Activated T-helper 9 cell treated with anti-CD3 and anti-CD28 coated beads, Interleukin-2, amount 50 U/mL, for 16 hours (primary cell): Measurements from ENCODE around the gene TNNT2.

Experiments used
- DNase-seq: peaks from one replicate; pipeline ENCODE4 v3.0.0-alpha.2; 2020; ENCODE audit warnings: low read depth

TNNT2 gene

GRCh38 chr1:201312298-201312697 is 65.2 kb downstream of the TNNT2 start:
- no peak for DNase-seq

GRCh38 chr1:201311356-201312011 is 66.0 kb downstream of the TNNT2 start:
- no peak for DNase-seq

- DNase-seq: no peak
These were observed 66.5 kb downstream of the TNNT2 start for GRCh38 chr1:201310986-201311355.

GRCh38 chr1:201310251-201310985 is 67.1 kb downstream of the TNNT2 start:
- DNase-seq: no peak

DNA sequence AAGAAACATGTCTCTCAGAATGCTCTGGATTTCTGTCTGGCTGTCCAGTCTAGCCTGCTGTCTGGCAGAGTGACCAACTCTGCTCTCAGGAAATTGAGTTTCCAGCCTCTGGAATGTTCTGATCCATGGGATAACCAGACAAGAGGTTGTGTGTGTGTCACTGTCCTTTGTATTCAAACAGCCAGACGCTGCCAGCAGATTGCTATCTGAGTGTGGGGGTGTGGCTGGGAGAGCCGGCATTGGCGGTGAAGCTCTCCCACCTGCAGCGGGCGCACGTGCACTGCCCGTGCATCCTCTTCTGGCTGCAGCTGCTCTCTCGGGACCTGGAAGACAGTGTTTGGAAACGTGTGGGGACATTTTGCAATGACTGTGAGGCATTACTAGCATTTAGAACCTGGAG is 68.1 kb downstream of the TNNT2 start:
- no peak for DNase-seq
